Lower lobe of right lung (tissue), 2 donors: Measurements from ENCODE around the gene PTPRF. TPM values are rescaled to one million over a fixed set of nuclear protein-coding genes. Genes with fewer than 3 reads are reported as not detected.

ENCODE experiments used
- ATAC-seq, 2 donors: fragments of 200-7000 bp; cut with Tn5 transposase; one replicate each; pipeline ENCODE4 v1.9.1; 2020 to 2022; ENCODE audit warnings: mild to moderate bottlenecking in 2 of 2, moderate library complexity in 2 of 2
- DNase-seq: peaks from one replicate; pipeline ENCODE4 v3.0.0-alpha.2; 2020
- H3K27ac ChIP-seq: fragments of 200-600 bp; one replicate; pipeline ENCODE4 v1.8.0; 2022
- H3K27me3 ChIP-seq: fragments of 200-600 bp; one replicate; pipeline ENCODE4 v1.8.0; 2022; ENCODE audit warnings: low read depth
- H3K36me3 ChIP-seq: fragments of 200-600 bp; one replicate; pipeline ENCODE4 v1.8.0; 2022; ENCODE audit warnings: mild to moderate bottlenecking
- H3K4me1 ChIP-seq: fragments of 200-600 bp; one replicate; pipeline ENCODE4 v1.8.0; 2022
- H3K4me3 ChIP-seq: fragments of 200-600 bp; one replicate; pipeline ENCODE4 v1.8.0; 2022; ENCODE audit warnings: mild to moderate bottlenecking
- H3K9me3 ChIP-seq: fragments of 200-600 bp; one replicate; pipeline ENCODE4 v1.8.0; 2022
- intact Hi-C: fragments of 100-400 bp; cut with DNase I; formaldehyde crosslinking; loops from one replicate; pipeline ENCODE4 v1.11.0; 2022
- total RNA-seq: library from RNA; stranded (reverse); fragmentation: NEBNext Ultra II Directional; extraction: Animal tissue kit (Norgen Biotek cat#: 25700); gene quantifications from one replicate; pipeline ENCODE4 v1.2.1, GENCODE V29; 2021
- TF ChIP-seq, protein P1 (sequence below): fragments of 200-600 bp; IDR thresholded peaks from one replicate; pipeline ENCODE4 v1.8.0; 2022; ENCODE audit warnings: antibody characterized with exemption, mild to moderate bottlenecking
- donor health status: DM: no; HTN: yes; CAD: no; lungs with severe emphysema.

Gene PTPRF
- total RNA-seq, 1 donor from 2014 or later, result 176 TPM

DNA sequence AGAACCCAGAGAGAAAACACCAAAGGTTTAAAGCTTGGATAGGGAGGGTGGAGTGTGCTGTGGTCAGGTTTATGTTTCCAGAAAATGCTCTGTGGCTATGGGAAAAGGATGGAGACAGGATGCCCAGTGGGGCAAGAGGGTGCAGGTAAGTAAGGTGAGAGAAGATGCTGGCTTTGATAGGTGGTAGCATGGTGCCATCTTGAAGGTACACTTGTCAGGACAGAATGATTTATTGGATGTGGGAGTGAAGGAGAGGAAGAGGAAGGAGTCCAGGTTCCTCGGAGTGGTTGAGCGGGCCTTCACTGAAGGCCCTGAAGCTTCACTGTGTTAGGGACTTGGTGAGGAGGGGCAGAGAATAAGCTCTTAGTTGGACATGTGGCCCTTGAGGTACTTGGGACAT, 3.6 kb downstream of the PTPRF start:
- Histone ChIP-seq H3K27me3 (no peaks in the 10 kb centered on the region), H3K4me1 (peaks cover 42% of the 10 kb centered on the region), H3K9me3 (no peaks in the 10 kb centered on the region), H3K36me3 (no peaks in the 10 kb centered on the region), H3K4me3 (no peak overlapping the region), H3K27ac (no peak overlapping the region)
- TF ChIP-seq, protein P1, sequence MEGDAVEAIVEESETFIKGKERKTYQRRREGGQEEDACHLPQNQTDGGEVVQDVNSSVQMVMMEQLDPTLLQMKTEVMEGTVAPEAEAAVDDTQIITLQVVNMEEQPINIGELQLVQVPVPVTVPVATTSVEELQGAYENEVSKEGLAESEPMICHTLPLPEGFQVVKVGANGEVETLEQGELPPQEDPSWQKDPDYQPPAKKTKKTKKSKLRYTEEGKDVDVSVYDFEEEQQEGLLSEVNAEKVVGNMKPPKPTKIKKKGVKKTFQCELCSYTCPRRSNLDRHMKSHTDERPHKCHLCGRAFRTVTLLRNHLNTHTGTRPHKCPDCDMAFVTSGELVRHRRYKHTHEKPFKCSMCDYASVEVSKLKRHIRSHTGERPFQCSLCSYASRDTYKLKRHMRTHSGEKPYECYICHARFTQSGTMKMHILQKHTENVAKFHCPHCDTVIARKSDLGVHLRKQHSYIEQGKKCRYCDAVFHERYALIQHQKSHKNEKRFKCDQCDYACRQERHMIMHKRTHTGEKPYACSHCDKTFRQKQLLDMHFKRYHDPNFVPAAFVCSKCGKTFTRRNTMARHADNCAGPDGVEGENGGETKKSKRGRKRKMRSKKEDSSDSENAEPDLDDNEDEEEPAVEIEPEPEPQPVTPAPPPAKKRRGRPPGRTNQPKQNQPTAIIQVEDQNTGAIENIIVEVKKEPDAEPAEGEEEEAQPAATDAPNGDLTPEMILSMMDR, result no peak
- no peak for DNase-seq
- no peak for ATAC-seq
- intact Hi-C loops, result no loop called here

DNA sequence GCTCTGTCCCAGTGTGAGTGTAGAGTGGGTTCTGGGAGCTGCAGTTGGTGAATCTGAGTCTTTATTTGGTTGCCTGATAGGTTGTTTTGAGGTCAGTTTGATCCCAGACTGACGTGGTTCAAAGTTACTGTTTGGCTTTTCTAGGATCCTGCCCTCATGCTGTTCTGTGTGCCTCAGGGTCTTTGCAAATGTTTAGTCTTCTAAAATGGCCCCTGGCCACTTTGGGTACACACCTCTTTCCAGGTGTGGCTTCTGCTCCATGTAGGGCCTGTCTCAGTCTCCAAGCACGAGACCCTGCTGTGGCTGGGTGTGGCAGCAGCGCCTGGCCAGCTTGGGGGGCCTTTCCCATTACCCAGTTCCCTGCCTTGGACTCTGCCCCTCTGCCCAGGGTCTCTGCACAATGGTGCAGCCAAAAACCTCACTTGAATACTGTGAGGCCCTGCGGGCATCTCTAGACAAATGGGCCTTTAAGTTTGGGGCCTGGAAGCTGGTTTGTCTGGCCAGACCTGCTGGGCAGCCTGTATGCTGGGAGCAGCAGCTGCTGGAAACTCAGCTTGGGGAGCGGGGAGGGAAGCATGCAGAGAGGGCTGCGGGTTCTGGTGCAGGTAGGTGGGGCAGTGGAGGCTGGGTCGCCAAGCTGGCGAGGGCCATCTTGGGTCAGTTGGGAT, 5.6 kb downstream of the PTPRF start:
- ATAC-seq (peak in 1 of 2 donors; percentile 9), DNase-seq (no peak)
- no peaks in the 10 kb centered on the region for H3K9me3 ChIP-seq
- H3K27ac ChIP-seq, result peak overlapping the region; percentile 6
- intact Hi-C loops, result no loop called here
- H3K4me1 ChIP-seq, result peaks cover 38% of the 10 kb centered on the region
- H3K36me3 ChIP-seq, result no peaks in the 10 kb centered on the region
- H3K27me3 ChIP-seq, result no peaks in the 10 kb centered on the region
- TF ChIP-seq, protein P1, result no peak
- H3K4me3 ChIP-seq, result no peak overlapping the region

DNA sequence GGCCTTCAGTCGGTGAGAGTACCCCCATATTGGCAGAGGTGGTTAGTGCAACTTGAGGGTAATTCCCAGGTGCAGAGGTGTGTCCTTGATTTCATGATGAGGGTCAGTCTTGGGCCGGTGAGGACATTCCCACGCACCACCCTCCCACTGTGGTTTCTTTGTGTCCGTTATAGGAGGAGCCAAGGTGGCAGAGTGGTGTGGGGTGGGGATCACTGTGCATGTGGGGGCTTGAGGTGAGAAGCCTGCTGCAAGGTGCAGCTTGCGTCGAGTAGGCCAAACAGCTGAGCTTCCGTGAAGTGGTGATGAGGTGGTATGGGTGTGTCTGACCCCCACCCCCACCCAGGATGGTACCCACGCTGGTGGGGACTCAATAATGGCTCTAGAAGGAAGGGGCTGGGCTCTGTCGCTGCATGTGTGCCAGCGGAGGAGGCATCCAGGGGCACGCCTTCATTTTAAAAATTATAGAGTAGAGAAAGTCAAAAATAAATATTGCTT, 6.2 kb downstream of the PTPRF start:
- peaks cover 40% of the 10 kb centered on the region for H3K4me1 ChIP-seq
- no peaks in the 10 kb centered on the region for H3K9me3 ChIP-seq
- no peaks in the 10 kb centered on the region for H3K36me3 ChIP-seq
- no peak overlapping the region for H3K4me3 ChIP-seq
- TF ChIP-seq, protein P1, result no peak
- H3K27me3 ChIP-seq, result no peaks in the 10 kb centered on the region
- no peak overlapping the region for H3K27ac ChIP-seq
- DNase-seq, result no peak
- no peak for ATAC-seq
- intact Hi-C loops, result no loop called here

DNA sequence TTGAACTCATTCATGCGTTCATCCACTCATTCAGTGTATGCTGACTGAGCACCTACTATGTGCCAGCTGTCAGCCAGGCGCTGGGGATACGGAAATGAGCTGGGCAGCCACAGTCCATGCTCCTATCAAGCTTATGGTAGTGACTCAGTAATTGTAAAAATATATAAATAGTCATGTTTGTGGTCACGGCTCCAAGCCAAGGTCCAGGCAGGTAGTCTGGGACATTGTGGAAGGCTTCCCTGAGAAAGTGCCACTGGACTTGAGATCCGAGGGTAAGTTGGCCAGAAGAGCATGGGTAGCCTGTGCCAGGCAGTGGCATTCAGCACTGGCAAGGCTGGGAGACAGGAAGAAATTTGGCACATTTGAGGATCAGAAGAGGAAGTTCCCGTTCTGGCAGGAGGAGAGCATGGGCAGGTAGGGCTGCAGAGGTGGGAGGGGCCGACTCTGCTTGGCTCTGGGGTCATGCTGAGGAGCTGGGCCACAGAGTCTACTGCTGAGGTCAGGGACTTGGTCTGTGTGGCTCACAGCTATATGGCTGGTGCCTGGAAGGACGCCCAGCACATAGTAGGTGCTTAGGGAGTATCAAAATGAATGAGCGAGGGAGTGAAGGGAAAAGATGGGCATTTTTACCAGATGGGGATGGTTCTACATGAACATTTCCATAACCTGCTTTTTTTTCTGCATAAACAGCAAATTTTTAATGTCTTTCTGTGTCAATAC, 6.9 kb downstream of the PTPRF start:
- intact Hi-C loops, result no loop called here
- no peak overlapping the region for H3K27ac ChIP-seq
- TF ChIP-seq, protein P1, result no peak
- no peak overlapping the region for H3K4me3 ChIP-seq
- no peaks in the 10 kb centered on the region for H3K36me3 ChIP-seq
- DNase-seq (peak; percentile 56), ATAC-seq (peak; percentile 59 to 68)
- H3K4me1 ChIP-seq, result peaks cover 40% of the 10 kb centered on the region
- no peaks in the 10 kb centered on the region for H3K27me3 ChIP-seq
- H3K9me3 ChIP-seq, result no peaks in the 10 kb centered on the region

DNA sequence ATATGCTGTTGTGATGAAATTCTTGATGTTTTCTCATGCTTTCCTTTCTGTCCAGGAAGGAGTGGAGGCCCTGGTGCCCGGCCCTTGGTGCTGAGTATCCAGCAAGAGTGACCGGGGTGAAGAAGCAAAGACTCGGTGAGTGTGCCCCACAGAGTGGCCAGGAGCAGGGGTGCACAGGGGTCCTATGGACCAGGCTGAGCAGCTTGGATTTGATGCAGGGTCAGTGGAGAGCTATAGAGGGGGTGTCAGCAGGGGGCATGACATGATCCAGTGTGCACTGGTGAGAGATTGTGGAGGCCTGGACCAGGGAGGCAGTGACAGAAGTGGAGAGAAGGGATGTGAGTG, 7.4 kb downstream of the PTPRF start:
- ATAC-seq (no peak), DNase-seq (peak; percentile 23)
- TF ChIP-seq, protein P1, result no peak
- intact Hi-C loops, result no loop called here
- Histone ChIP-seq H3K9me3 (no peaks in the 10 kb centered on the region), H3K36me3 (no peaks in the 10 kb centered on the region), H3K4me3 (no peak overlapping the region), H3K27me3 (no peaks in the 10 kb centered on the region), H3K4me1 (peaks cover 35% of the 10 kb centered on the region), H3K27ac (no peak overlapping the region)
